Measurements from ENCODE around the gene ZFHX2.
A peak's percentile ranks its signal among the peaks of the same experiment; 100 is the strongest.

Gene ZFHX2

DNA sequence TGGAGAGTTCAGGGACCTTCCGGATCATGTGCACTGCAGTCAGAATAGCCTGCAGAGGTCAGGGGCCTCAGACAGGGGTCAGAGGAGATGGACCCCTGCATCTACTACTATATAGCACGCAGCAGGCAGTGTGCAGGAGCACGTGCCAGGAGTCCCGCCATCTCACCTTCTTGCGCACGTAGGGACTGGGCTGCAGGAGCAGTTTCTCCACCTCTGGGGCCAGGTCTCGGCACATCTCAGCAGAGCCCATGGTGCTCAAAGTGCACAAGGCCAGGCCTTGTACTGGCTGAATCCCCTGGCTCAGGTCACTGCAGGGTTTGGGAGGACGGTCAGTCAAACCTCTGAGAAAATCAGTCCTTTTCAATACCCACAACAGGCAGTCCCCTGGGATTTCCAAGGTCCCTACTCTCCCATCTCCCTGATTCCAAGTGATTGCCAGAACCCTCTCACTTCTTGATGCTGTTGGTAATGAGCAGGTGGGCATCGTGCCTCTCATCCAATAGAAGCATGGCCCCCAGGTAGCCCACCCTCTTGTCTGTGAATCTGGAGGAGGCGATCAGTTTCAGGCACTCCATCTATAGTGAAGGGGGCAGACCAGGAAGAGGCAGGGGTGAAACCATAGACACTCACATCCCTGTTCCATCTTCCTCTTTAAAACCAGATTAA is 14.7 kb upstream of the ZFHX2 start:
- Histone ChIP-seq H3K27ac (ENCODE audit: low read length) (no peak overlapping the region), H3K9me3 (replicated peaks; ENCODE audit: insufficient read depth, low read length) (no peaks in the 10 kb centered on the region), H4K20me1 (ENCODE audit: insufficient read depth, low read length) (no peaks in the 10 kb centered on the region), H3K4me1 (ENCODE audit: low read length) (no peaks in the 10 kb centered on the region), H2AFZ (ENCODE audit: low read length) (no peak overlapping the region), H3K9ac (ENCODE audit: low read length) (peak overlapping the region; percentile 46; the same call in 1 of the 2 replicates), H3K36me3 (replicated peaks; ENCODE audit: insufficient read depth, low read length) (no peaks in the 10 kb centered on the region), H3K9me2 (replicated peaks; ENCODE audit: insufficient read depth, low read length) (no peaks in the 10 kb centered on the region), H3K4me2 (ENCODE audit: low read depth, low read length) (peak overlapping the region; percentile 73; the same call in 1 of the 2 replicates), H3K4me3 (ENCODE audit: low read length) (peak overlapping the region; percentile 81), H3F3A (ENCODE audit: insufficient read depth, low read length) (no peaks in the 10 kb centered on the region), H3K79me2 (ENCODE audit: low read length) (0 out of 2 replicates have a peak, but pooled peaks cover 8% of the 10 kb centered on the region), H3K27me3 (replicated peaks; ENCODE audit: insufficient read depth, low read length) (no peaks in the 10 kb centered on the region)
- TF ChIP-seq EZH2 (optimal IDR thresholded peaks at IDR 0.05; ENCODE audit: low read depth, low read length) (no peak), EZH2phosphoT487 (IDR thresholded peaks at IDR 0.05; ENCODE audit: low read length) (no peak)
- TF ChIP-seq, protein P1, sequence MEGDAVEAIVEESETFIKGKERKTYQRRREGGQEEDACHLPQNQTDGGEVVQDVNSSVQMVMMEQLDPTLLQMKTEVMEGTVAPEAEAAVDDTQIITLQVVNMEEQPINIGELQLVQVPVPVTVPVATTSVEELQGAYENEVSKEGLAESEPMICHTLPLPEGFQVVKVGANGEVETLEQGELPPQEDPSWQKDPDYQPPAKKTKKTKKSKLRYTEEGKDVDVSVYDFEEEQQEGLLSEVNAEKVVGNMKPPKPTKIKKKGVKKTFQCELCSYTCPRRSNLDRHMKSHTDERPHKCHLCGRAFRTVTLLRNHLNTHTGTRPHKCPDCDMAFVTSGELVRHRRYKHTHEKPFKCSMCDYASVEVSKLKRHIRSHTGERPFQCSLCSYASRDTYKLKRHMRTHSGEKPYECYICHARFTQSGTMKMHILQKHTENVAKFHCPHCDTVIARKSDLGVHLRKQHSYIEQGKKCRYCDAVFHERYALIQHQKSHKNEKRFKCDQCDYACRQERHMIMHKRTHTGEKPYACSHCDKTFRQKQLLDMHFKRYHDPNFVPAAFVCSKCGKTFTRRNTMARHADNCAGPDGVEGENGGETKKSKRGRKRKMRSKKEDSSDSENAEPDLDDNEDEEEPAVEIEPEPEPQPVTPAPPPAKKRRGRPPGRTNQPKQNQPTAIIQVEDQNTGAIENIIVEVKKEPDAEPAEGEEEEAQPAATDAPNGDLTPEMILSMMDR (IDR thresholded peaks at IDR 0.05; ENCODE audit: low read length) = no peak
- no peak for DNase-seq

DNA sequence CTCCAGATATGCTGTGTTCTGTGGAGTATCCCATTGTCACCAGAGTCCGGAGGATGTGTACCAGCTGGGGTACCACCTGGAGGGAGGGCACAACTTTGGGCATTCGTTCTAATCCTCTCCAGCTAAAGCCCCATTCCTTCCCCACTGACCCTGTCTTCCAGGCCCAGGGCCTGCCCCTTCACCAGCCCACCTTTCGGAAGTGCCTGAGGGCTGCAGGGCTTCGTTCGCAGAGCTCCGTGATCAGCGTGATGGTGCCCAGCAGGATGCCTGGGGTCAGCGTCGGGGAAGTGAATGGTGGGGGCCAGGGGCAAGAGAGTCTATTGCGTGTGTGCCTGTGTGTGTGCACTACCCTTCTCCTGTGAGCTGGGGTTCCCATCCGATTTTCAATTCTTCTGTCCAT is 14.1 kb upstream of the ZFHX2 start:
- H3K4me2 ChIP-seq (ENCODE audit: low read depth, low read length) = no peak overlapping the region
- no peaks in the 10 kb centered on the region for H3K4me1 ChIP-seq (ENCODE audit: low read length)
- no peaks in the 10 kb centered on the region for H4K20me1 ChIP-seq (ENCODE audit: insufficient read depth, low read length)
- no peak overlapping the region for H2AFZ ChIP-seq (ENCODE audit: low read length)
- H3K79me2 ChIP-seq (ENCODE audit: low read length) = 0 out of 2 replicates have a peak, but pooled peaks cover 8% of the 10 kb centered on the region
- H3K9ac ChIP-seq (ENCODE audit: low read length) = no peak overlapping the region
- H3K9me2 ChIP-seq (replicated peaks; ENCODE audit: insufficient read depth, low read length) = no peaks in the 10 kb centered on the region
- TF ChIP-seq EZH2 (optimal IDR thresholded peaks at IDR 0.05; ENCODE audit: low read depth, low read length) (no peak), EZH2phosphoT487 (IDR thresholded peaks at IDR 0.05; ENCODE audit: low read length) (no peak)
- TF ChIP-seq, protein P1 (IDR thresholded peaks at IDR 0.05; ENCODE audit: low read length) = no peak
- no peaks in the 10 kb centered on the region for H3K9me3 ChIP-seq (replicated peaks; ENCODE audit: insufficient read depth, low read length)
- H3F3A ChIP-seq (ENCODE audit: insufficient read depth, low read length) = no peaks in the 10 kb centered on the region
- H3K27me3 ChIP-seq (replicated peaks; ENCODE audit: insufficient read depth, low read length) = no peaks in the 10 kb centered on the region
- H3K4me3 ChIP-seq (ENCODE audit: low read length) = no peak overlapping the region
- H3K36me3 ChIP-seq (replicated peaks; ENCODE audit: insufficient read depth, low read length) = no peaks in the 10 kb centered on the region
- H3K27ac ChIP-seq (ENCODE audit: low read length) = no peak overlapping the region
- DNase-seq = no peak

DNA sequence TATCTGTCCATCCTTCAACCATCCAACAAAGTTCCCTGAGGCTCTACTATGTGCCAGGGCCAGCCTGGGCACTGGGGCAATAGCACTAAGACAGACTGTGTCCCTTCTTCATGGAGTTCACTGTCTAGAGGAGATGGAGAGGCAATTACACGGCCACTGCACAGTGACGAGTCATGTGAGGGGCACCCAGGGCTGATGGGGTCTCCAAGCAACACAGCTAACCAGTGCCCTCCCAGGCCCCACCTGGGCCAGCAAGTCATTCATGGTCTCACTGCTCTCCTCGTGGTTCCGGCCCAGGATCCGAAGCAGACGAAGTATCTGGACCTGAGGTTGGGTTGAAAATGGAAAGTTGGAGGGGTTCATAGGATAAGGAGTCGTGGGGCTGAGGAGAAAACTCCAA is 13.3 kb upstream of the ZFHX2 start:
- H3K36me3 ChIP-seq (replicated peaks; ENCODE audit: insufficient read depth, low read length) = no peaks in the 10 kb centered on the region
- H3K4me2 ChIP-seq (ENCODE audit: low read depth, low read length) = no peak overlapping the region
- H3K79me2 ChIP-seq (ENCODE audit: low read length) = 0 out of 2 replicates have a peak, but pooled peaks cover 8% of the 10 kb centered on the region
- no peak overlapping the region for H2AFZ ChIP-seq (ENCODE audit: low read length)
- no peak for DNase-seq
- H3K9me3 ChIP-seq (replicated peaks; ENCODE audit: insufficient read depth, low read length) = no peaks in the 10 kb centered on the region
- H3F3A ChIP-seq (ENCODE audit: insufficient read depth, low read length) = no peaks in the 10 kb centered on the region
- H3K4me3 ChIP-seq (ENCODE audit: low read length) = no peak overlapping the region
- H3K27ac ChIP-seq (ENCODE audit: low read length) = no peak overlapping the region
- H3K9ac ChIP-seq (ENCODE audit: low read length) = no peak overlapping the region
- no peaks in the 10 kb centered on the region for H3K9me2 ChIP-seq (replicated peaks; ENCODE audit: insufficient read depth, low read length)
- H3K27me3 ChIP-seq (replicated peaks; ENCODE audit: insufficient read depth, low read length) = no peaks in the 10 kb centered on the region
- H3K4me1 ChIP-seq (ENCODE audit: low read length) = no peaks in the 10 kb centered on the region
- H4K20me1 ChIP-seq (ENCODE audit: insufficient read depth, low read length) = no peaks in the 10 kb centered on the region
- TF ChIP-seq EZH2phosphoT487 (IDR thresholded peaks at IDR 0.05; ENCODE audit: low read length) = no peak
- no peak for TF ChIP-seq EZH2 (optimal IDR thresholded peaks at IDR 0.05; ENCODE audit: low read depth, low read length)
- TF ChIP-seq, protein P1 (IDR thresholded peaks at IDR 0.05; ENCODE audit: low read length) = no peak

All from MM.1S (cell line).